GM21786 (cell line): ENCODE data around the gene CTSD.
"Not testable (repeated sequence)": the region's sequence is repeated elsewhere in the genome, so short reads cannot be mapped to it uniquely, and the experiment has no call there.

Experiments
- ATAC-seq: cut with Tn5 transposase; IDR thresholded peaks from one replicate; pipeline ENCODE4 v1.9.1; 2021; ENCODE audit not compliant: unreplicated experiment

Gene CTSD

DNA sequence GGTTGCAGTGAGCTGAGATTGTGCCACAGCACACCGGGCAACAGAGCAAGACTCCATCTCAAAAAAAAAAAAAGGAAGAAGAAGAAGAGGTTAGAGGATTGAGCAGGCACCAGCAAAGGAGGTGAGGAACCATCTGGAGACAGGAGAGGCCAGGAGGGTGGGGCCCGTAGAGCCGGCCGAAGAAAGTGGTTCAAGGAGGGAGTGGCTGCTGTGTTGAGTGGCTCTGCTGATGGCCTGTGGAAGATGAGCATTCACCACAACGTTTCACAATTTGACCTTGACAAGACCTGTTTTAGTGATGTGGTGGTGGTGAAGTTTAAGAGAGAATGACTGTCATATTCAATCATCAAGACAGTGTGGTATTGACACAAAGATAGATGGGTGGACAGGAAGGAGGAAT lies 6.8 kb upstream of the CTSD start:
- ATAC-seq, result no peak

DNA sequence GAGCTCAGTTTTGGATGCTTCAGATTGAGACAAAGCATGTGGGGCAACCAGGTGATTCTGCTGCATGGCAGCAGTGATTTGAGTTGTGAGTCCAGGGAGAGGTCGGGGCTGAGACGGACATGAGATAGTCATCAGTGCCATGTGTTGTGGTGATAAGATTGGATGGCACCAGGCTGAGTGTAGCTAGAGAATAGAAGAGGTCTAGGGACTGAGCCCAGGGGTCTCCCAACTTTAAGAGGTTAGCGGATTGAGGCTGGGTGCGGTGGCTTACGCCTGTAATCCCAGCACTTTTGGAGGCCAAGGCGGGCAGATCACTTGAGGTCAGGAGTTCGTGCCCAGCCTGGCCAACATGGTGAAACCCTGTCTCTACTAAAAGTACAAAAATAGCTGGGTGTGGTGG lies 6.3 kb upstream of the CTSD start:
- ATAC-seq, result no peak

DNA sequence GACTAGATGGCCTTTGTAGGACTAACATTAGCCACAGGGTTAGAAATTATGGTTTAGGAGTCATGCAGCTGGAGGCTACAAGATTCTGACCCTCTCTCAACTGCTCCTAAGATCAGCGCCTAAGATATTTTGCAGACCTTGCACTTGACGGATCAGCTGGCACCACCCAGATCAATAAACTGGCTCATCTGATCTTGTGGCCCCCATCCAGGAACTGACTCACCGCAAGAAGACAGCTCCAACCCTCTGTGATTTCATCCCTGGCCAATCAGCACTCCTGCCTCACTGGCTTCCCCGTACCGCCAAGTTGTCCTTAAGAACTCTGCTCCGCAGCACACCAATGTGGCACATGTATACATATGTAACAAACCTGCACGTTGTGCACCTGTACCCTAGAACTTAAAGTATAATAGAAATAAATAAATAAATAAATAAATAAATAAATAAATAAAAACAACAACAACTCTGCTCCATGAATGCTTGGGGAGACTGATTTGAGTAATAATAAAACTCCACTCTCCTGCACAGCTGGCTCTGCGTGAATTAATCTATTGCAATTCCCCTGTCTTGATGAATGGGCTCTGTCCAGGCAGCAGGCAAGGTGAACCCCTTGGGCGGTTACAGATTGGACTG lies 5.7 kb upstream of the CTSD start:
- not testable (repeated sequence) for ATAC-seq

DNA sequence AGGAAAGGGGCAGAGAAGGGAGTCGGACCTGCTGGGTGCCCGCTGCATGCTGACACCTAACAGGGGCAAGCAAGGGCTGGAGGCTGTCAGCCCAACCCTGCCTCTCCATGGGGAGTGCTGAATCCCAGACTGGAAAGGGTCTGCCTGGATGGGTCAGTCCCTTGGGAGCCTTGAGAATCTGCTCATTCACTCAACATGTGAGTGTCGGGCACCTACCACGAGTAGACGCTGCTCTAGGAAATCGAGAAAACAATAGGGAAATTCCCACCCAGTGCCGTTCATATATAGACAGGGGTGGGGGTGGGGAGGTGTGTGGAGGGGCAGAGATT lies 4.4 kb upstream of the CTSD start:
- ATAC-seq, result no peak

DNA sequence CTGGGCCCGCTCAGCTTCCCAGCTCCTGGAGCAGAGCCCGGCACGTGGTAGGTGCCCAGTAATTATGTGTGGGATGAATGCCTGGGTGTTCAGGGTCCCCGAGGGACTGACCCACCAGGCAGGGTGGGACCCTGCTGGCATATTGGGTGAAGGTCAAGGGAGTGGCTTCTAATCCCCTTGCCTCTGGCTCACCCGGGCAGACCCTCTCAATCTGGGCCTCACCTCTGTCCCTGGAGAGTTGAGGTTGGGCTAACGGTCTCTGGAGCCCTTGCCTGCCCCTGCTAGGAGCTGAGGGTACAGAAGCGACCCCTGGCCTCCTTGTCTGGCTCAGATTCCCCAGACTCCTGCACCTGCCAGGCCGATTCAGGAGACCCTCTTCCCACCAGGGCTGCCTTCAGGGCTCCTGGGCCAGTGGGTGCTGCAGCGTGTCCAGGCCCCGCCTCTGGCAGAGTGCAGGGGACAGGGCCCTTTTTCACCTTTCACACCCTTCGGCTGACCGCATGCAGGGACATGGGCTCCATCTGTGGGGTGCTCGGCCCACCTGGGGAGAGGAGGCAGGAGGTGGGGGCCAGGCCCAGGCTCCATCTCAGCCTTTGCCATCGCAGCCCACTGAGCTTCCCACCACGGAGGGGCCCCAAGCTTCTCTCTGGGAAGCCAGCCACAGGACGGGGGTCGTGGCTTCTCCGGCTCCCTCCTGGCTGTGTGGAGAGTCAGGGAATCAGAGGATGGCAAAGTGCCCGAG lies 3.8 kb upstream of the CTSD start:
- no peak for ATAC-seq

DNA sequence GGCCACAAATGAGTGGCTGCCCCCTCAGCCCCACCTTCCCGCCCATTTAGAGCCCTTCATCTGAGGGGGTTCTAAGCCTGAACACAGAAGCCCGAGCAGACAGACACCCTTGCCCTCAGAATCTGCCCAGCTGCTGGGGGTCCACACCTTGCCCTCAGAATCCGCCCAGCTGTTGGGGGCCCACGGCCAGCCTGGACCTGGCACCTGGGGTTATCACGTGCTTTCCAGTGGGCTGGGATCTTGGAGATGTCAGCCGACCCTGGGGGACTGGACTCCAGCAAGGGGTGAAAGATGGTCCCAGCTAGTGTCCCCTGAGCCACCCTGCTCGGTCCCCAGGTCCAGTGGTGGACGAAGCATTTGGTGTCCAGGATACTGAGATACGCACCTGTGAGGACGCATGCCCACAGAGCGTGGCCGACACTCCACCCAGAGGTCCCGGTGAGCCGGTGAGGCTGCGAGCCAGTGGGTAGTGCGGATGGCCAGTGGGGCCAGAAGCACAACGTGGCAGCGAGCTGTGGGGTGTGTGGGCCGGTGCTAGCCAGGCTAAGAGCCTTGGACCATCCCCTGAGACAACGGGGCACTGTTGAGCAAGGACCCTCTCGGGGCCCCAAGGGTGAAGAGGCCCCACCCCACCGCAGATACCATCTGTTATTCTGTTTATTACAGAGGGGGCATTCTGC lies 3.1 kb upstream of the CTSD start:
- ATAC-seq, result no peak

DNA sequence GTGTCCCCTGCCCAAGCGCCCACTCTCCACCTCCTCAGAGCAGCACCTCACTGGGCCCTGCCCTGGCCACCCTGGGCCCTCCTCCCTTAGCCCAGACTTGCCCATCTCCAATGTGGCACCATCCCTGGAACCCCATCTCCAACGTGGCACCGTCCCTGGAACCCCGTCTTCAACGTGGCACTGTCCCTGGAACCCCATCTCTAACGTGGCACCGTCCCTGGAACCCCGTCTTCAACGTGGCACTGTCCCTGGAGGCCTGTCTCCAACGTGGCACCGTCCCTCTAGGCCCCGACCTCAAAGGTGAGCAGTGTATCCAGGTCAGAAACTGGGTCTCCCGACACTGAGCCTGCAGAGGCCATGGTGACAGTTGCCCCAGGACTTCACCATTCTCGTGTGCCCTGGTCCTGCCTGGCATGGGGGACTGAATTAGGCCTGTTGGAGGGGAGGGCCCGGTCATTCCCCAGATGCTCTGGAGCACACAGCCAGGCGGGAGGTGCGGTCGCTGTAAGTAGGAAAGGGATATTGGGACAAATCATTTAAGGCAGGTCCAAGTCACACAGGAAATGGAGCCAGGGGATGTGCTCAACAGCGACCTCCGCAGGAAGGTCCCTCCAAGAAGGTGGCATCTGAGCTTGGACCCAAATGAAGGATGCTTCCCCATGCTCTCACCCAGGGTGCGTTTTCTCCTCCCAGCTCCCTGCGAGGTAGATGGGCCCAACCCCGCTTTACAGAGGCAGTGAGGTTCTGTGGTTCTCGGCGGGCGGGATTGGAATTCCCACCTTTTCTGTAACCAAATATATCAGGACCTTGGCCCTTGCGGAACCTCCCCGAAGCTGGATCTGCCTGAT lies 2.4 kb upstream of the CTSD start:
- ATAC-seq, result no peak

DNA sequence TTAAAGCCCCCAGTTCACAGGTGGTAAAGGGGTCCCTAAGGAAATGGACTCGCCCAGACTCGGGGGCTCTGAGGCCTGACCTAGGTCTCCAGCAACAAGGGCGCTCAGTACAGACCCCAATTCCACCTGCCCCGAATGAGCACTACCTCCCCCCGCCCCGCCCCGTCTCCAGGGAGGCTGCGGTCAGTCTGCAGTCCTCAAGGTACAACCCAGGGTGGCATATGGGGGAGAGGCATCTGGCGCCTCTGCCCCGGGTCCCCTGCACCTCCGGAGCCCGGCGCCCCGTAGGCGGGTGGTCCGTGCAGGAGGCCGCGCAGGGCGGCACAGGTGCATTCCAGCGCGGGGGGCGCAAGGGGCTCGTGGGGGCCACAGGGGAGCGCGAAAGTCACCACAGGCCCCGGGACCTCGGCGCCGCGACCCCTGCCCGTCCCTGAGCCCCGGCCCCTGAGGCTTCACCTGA lies 361 bp downstream of the CTSD start:
- no peak for ATAC-seq

DNA sequence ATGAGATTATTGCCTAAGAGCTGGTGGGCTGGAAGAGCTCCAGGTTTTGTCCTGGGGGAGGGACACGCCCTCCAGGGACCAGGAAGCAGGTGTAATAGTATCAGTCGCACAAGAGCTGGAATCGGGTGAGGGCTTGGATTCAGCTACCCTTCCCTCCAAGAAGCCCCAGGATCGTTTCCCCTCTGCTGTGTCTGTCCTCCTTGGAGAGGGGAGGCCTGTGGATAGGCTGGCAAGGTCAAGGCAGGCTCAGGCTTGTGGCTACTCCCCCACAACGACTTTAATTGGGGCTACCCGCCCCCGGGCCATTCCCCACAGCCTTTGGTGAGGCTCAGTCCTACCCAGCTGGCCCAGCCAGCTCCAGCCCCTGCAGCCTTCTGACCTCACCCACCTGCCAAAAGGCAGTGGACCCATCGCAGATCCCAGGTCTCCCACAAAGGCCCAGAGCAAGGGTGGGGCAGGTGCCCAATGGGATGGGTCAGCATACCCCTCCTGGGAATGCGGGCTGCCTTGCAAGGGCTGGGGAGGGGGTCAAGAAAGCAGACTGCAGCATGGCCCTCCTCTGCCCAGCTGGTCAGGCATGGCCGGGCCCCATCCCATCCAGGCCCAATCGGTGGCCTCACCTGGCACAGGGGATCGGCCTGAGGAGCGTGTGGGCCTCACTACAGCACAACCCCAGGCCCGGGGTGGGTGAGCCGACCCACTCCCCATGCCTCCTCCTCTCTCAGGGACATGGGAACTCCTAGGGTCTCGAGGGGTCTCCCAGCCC lies 1.0 kb downstream of the CTSD start:
- no peak for ATAC-seq

DNA sequence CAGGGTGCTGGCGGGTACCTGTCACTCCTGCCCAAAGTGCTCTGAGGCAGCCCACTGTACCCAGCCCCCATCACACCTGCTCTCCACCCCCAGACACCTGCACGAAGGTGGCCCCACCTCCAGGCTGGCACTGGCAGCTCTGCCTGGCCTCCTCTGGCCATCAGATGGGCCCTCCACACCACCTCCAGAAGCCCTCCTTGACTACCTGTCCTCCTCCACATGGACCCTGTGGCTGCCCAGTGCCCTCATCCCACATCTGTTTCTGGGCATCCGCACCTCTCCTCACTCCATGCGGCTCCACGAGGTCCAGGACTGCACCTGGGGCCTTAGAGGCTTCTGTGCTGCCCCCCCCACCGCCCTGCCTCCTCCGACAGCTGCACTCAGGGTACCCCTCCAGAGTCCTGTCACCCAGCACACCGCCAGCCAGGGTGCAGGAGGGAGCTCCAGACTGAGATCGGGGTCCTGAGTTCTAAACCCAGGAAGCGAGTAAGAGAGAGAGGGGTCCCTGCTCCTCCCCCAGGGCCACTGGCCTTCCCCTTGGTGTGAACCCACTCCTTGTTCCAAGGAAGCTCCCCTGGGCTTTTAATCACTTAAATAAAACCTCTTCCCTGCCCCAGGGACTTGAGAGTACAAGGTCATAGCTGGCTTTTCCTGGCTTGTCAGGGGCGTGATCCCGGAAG lies 1.7 kb downstream of the CTSD start:
- no peak for ATAC-seq

DNA sequence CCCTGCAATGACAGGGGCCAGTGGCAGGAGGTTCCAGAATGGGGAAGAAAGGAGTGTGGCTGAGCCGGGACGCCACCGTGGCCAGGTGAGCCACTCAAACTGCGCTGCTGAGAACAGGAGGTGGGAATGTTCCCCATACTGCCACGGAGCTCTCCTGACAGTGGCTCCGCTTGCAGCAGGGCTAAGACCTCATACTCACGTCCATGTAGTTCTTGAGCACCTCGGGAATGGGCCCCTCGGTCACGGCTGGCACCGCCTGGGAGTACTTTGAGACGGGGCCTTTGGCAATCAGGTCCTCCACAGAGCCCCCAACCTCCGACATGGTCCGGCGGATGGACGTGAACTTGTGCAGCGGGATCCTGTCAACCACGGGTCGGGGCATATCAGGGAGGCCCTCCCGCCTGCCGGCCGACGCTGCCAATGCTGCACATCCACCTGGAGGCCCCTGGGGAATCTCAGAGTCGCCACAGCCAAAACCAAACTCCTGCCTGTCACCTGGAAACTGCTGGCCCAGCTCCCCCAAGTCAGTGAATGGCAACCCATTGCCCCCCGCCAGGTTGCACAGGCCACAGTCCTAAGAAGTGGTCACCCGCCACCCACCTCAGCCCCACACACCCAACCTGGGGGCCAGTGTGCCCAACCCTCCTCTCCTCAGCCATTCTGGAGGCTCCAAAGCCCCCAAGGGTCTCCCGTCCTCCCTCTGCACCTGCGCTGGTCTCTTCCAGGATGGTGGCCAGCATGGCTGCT lies 2.4 kb downstream of the CTSD start:
- ATAC-seq, result no peak

DNA sequence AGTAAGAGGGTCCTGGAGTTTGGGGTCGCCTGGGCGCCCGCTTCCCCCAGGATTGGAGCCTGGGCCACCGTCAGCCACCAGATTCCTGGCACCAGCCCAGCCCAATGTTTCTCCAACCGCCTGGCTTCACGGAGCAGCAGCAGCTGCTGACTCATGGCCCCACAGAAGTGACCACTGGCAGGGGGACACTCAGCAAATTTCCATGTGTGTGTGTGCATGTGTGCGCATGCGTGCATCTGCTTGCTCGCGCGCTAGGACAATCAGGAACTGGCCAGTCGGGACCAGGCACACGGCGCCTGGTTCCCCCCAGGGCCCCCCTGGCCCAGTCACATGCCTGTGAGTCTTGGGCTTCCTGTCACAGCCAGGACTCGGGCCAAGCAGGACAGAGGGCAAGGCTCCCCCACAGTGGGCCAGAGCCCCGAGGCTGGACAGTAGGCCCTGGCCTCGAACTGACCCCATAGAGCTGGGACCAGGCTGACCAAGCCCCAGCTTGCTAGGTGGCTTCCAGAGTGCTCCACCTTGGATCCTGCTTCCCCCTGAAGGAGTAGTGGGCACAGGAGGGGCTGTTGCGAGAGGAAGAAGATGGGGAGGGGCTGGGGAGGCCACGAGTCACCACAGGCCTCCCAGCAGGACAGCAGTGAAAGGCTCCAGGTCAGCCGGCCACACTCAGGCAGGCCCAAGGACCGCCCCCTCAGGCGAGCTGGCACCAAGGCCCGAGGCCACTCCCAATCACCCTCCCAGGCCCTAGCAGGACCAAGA lies 3.2 kb downstream of the CTSD start:
- ATAC-seq, result no peak

DNA sequence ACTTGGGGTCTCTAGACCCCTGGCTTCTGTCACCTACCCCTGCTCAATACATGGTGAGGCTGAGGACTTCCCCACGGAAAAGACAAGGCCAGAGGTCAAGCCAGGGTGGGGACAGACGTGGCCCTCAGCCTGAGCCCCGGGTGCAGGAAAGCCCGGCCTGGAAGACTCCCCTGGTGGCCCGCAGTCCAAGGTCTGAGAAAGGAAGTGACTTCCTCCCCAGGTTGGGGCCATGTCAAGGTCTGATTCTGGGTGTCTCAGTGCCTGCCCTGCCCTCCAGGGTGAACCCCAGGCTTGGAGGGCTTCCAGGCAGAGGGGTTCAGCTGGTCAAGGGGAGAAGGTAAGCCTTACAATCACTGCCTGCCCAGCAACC lies 3.9 kb downstream of the CTSD start:
- no peak for ATAC-seq

DNA sequence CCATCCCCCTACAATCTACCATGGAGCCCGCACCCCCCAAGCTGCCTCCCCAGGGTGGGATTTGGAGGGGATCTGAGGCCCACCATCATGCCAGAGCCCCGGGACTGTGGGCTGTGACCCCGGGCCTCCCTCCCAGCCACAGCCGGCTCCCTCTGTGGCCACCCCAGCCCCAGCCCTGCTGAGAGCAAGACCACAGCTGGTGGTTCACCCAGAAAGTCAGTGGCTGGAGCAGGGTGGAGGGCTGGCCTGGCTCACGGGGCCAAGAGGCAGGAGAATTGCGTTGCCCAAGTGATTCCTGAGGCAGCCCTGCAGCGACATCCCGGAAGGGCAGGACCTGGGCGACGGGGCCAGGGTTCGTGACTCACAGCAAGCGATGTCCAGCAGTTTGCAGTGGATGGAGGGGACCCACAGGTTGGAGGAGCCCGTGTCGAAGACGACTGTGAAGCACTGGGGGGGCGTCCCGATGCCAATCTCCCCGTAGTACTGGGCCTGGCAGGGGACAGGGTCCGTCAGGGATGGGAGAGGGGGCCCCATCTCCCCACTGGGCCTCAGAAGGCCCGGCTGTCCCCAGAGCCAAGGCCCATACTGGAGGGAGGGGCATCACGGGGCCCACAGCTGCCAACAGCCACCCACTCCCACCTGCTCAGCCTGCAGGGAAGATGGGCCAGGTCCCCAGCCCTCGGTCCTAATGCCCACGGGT lies 4.4 kb downstream of the CTSD start:
- ATAC-seq, result no peak

DNA sequence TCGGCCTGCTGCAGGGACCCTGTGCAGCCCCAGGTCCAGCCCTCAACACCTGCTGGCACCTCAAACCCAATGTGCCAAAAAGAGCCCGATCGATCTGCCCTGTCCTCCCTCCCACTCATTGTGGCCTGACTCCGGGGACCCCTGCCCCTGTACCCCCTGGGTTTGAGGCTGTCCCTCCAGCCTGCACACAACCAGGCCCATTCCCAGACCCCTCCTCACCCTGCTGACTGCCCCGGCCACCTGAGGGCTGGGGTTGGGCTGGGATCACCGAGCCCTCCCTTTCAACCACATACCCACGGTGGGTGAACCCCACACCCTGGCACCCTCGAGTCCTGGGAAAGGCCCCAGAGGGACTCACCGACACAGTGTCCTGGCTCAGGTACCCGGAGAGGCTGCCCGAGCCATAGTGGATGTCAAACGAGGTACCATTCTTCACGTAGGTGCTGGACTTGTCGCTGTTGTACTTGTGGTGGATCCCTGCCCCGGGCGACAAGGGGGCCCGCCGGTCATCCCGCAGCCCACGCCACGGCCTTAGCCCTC lies 5.0 kb downstream of the CTSD start:
- no peak for ATAC-seq

DNA sequence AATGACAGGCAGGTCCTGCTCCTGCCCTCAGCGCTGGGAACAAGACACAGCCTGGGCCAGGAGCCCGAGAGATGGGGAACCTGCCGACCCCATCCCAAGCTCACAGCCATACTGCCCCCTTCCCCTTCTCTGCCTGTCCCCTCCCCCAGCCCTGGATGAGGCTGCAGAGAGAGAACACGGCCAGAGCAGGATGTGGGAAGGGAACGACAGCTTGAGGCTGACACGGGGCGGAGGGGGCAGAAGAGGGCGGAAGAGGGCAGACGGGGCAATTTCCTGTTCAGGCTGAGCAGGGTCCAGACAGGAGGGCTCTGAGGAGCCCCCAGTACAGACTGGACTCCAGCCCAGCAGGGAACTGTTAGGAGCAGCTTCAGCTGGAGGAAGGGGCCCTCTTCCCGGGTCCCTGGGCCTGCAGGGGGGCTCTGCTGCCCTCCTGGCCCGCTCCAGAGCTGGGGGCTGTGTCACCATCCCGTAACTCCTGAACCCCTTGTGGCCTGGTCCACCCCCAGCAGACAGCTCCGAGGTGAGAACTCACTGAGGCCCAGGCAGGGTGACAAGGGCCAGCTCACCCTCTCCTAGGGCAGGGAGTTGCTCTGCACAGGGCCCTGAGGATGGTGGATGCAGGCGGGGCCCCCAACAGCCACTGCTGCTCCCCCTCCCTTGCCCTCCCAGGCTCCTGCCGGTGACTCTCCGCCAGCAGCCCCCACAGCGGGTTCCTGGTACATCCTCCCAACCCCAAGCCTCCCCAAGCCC lies 5.7 kb downstream of the CTSD start:
- no peak for ATAC-seq
